Lower lobe of right lung (tissue), 2 donors: Measurements from ENCODE around the gene AP4M1. TPM values are rescaled to one million over a fixed set of nuclear protein-coding genes. Genes with fewer than 3 reads are reported as not detected.

ENCODE experiments used
- ATAC-seq, 2 donors: fragments of 200-7000 bp; cut with Tn5 transposase; one replicate each; pipeline ENCODE4 v1.9.1; 2020 to 2022; ENCODE audit warnings: mild to moderate bottlenecking in 2 of 2, moderate library complexity in 2 of 2
- DNase-seq: peaks from one replicate; pipeline ENCODE4 v3.0.0-alpha.2; 2020
- H3K27ac ChIP-seq: fragments of 200-600 bp; one replicate; pipeline ENCODE4 v1.8.0; 2022
- H3K27me3 ChIP-seq: fragments of 200-600 bp; one replicate; pipeline ENCODE4 v1.8.0; 2022; ENCODE audit warnings: low read depth
- H3K36me3 ChIP-seq: fragments of 200-600 bp; one replicate; pipeline ENCODE4 v1.8.0; 2022; ENCODE audit warnings: mild to moderate bottlenecking
- H3K4me1 ChIP-seq: fragments of 200-600 bp; one replicate; pipeline ENCODE4 v1.8.0; 2022
- H3K4me3 ChIP-seq: fragments of 200-600 bp; one replicate; pipeline ENCODE4 v1.8.0; 2022; ENCODE audit warnings: mild to moderate bottlenecking
- H3K9me3 ChIP-seq: fragments of 200-600 bp; one replicate; pipeline ENCODE4 v1.8.0; 2022
- intact Hi-C: fragments of 100-400 bp; cut with DNase I; formaldehyde crosslinking; loops from one replicate; pipeline ENCODE4 v1.11.0; 2022
- total RNA-seq: library from RNA; stranded (reverse); fragmentation: NEBNext Ultra II Directional; extraction: Animal tissue kit (Norgen Biotek cat#: 25700); gene quantifications from one replicate; pipeline ENCODE4 v1.2.1, GENCODE V29; 2021
- TF ChIP-seq, protein P1 (sequence below): fragments of 200-600 bp; IDR thresholded peaks from one replicate; pipeline ENCODE4 v1.8.0; 2022; ENCODE audit warnings: antibody characterized with exemption, mild to moderate bottlenecking
- donor health status: DM: no; HTN: yes; CAD: no; lungs with severe emphysema.

The AP4M1 gene
- total RNA-seq, 1 donor from 2014 or later: 16.5 TPM

- intact Hi-C loops: no loop called here
- H3K27me3 ChIP-seq: no peaks in the 10 kb centered on the region
- peaks cover 67% of the 10 kb centered on the region for H3K36me3 ChIP-seq
- no peak overlapping the region for H3K4me3 ChIP-seq
- no peak for DNase-seq
- H3K9me3 ChIP-seq: no peaks in the 10 kb centered on the region
- peaks cover 11% of the 10 kb centered on the region for H3K4me1 ChIP-seq
- no peak for ATAC-seq
- no peak overlapping the region for H3K27ac ChIP-seq
- TF ChIP-seq, protein P1, sequence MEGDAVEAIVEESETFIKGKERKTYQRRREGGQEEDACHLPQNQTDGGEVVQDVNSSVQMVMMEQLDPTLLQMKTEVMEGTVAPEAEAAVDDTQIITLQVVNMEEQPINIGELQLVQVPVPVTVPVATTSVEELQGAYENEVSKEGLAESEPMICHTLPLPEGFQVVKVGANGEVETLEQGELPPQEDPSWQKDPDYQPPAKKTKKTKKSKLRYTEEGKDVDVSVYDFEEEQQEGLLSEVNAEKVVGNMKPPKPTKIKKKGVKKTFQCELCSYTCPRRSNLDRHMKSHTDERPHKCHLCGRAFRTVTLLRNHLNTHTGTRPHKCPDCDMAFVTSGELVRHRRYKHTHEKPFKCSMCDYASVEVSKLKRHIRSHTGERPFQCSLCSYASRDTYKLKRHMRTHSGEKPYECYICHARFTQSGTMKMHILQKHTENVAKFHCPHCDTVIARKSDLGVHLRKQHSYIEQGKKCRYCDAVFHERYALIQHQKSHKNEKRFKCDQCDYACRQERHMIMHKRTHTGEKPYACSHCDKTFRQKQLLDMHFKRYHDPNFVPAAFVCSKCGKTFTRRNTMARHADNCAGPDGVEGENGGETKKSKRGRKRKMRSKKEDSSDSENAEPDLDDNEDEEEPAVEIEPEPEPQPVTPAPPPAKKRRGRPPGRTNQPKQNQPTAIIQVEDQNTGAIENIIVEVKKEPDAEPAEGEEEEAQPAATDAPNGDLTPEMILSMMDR: no peak
Measured at GRCh38 chr7:100063376-100063775, 38.1 kb upstream of the AP4M1 start.

GRCh38 chr7:100064162-100064561, 37.3 kb upstream of the AP4M1 start:
- ATAC-seq: no peak
- H3K36me3 ChIP-seq: peaks cover 65% of the 10 kb centered on the region
- intact Hi-C loops: no loop called here

GRCh38 chr7:100065452-100066186, 35.8 kb upstream of the AP4M1 start:
- Histone ChIP-seq H3K4me3 (no peak overlapping the region), H3K27me3 (no peaks in the 10 kb centered on the region), H3K9me3 (peaks cover 5% of the 10 kb centered on the region), H3K36me3 (peaks cover 65% of the 10 kb centered on the region), H3K27ac (peak overlapping the region; percentile 47), H3K4me1 (peaks cover 11% of the 10 kb centered on the region)
- ATAC-seq: peak; percentile 65 to 69
- TF ChIP-seq, protein P1: no peak
- no peak for DNase-seq
- intact Hi-C loops: no loop called here

More at GRCh38 chr7:100064162-100064561, 37.3 kb upstream of the AP4M1 start:
- TF ChIP-seq, protein P1: no peak
- Histone ChIP-seq H3K4me3 (no peak overlapping the region), H3K27ac (no peak overlapping the region), H3K4me1 (peaks cover 11% of the 10 kb centered on the region), H3K27me3 (no peaks in the 10 kb centered on the region), H3K9me3 (no peaks in the 10 kb centered on the region)
- DNase-seq: no peak

- Histone ChIP-seq H3K4me3 (no peak overlapping the region), H3K9me3 (peaks cover 18% of the 10 kb centered on the region), H3K36me3 (peaks cover 66% of the 10 kb centered on the region), H3K4me1 (peaks cover 11% of the 10 kb centered on the region), H3K27me3 (no peaks in the 10 kb centered on the region), H3K27ac (no peak overlapping the region)
- no peak for ATAC-seq
- no peak for DNase-seq
- TF ChIP-seq, protein P1: no peak
- intact Hi-C loops: no loop called here
Measured at GRCh38 chr7:100066953-100067352, 34.5 kb upstream of the AP4M1 start.

DNA sequence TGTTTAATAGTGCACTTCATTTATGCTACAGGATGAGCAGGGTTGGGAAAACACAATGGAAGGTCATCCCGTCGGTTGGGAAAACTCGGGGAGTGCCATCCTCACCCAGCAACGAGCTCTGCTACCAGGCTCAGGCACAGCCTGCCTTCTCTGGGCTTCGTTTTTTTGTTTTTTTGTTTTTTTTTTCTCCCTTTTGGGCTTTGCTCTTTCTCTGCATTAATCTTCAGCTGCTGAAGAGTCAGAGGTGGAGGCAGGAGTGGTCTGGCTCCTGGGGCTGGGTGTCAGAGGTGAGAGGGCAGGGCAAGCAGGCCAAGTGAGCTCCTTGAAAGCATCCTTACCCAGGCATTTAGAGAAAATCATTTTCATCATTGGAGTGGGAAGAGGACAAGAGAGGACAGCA, 31.5 kb upstream of the AP4M1 start:
- DNase-seq (no peak), ATAC-seq (no peak)
- intact Hi-C loops: no loop called here
- Histone ChIP-seq H3K4me3 (no peak overlapping the region), H3K27ac (no peak overlapping the region), H3K9me3 (peaks cover 28% of the 10 kb centered on the region), H3K27me3 (no peaks in the 10 kb centered on the region), H3K36me3 (peaks cover 68% of the 10 kb centered on the region), H3K4me1 (peaks cover 8% of the 10 kb centered on the region)
- TF ChIP-seq, protein P1: no peak
